ENCODE results near the gene OR10G3.
"Not testable (repeated sequence)": the region's sequence is repeated elsewhere in the genome, so short reads cannot be mapped to it uniquely, and the experiment has no call there.

OR10G3 gene, protein sequence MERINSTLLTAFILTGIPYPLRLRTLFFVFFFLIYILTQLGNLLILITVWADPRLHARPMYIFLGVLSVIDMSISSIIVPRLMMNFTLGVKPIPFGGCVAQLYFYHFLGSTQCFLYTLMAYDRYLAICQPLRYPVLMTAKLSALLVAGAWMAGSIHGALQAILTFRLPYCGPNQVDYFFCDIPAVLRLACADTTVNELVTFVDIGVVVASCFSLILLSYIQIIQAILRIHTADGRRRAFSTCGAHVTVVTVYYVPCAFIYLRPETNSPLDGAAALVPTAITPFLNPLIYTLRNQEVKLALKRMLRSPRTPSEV

DNA sequence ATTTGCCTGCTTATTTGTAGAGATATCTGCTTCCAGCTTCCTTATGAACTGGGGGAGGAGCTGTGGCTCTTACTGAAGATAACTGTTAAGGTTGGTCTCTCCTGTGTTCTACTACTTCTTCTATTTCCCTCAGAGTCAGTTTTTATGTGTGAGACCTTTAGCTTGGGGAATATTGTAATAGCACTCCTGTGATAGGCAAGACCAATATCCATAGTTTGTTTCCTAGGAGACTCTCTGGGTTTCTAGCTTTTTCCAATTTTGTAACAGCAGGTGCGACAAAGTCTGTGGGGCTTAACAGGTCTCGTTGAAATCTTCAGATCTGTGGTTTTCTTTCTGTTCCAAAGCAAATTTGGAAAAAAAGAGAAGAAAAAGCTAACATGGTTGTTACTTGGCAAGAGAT, at the start of gene OR10G3:
OR10G3 (minus strand) TSS at position 101 of the 400 bp plus-strand sequence. CDS start 9,332 bp downstream, outside the sequence.
- H3K9me3 ChIP-seq (ENCODE audit: control insufficient read depth, low read length), result no peaks in the 10 kb centered on the region
- H3K9ac ChIP-seq (ENCODE audit: low read length), result no peak within 1 kb of the TSS
- no peak within 1 kb of the TSS for H3K4me3 ChIP-seq (ENCODE audit: low read length)
- H3K36me3 ChIP-seq (ENCODE audit: control insufficient read depth, insufficient read depth, low read length), result no peaks in the 10 kb centered on the region
- no peaks in the 10 kb centered on the region for H3K27me3 ChIP-seq (ENCODE audit: control insufficient read depth, insufficient read depth, low read length)
- H3K4me1 ChIP-seq (ENCODE audit: control insufficient read depth, insufficient read depth, low read length), result no peaks in the 10 kb centered on the region

DNA sequence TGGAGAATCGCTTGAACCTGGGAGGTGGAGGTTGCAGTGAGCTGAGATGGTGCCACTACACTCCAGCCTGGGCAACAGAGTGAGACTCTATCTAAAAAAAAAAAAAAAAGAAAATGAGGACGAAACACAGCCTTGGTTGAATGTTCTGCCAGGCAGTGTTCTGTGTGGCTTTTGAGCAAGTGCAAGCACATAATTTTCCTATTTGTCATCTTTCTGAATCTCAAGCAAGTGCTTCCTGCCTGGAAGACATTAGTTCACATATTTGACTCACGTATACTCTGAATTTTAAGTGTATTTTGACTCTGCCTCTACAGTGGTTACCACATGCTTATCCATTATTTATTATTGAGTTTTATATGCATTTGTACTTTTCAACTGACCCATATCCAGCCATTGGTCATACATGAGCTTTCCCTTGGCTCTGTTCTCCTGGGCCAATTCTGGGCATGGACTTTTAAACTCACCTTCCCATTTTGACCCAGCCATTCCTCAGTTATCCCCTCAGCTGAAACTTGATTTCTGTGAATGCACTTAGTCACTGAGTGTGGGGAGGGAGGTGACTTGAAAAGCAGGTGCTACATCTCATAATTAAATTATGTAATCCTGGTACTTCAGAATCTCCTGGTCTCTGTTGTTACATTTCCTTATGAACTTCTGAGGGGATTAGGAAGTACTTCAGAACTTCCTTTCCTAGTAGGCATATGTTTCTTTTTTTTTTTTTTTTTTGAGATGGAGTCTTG, 46.8 kb upstream of the OR10G3 start:
- no peaks in the 10 kb centered on the region for H3K36me3 ChIP-seq (ENCODE audit: control insufficient read depth, insufficient read depth, low read length)
- H3K4me3 ChIP-seq (ENCODE audit: low read length), result no peak overlapping the region
- no peak overlapping the region for H3K9ac ChIP-seq (ENCODE audit: low read length)
- no peaks in the 10 kb centered on the region for H3K4me1 ChIP-seq (ENCODE audit: control insufficient read depth, insufficient read depth, low read length)
- no peaks in the 10 kb centered on the region for H3K9me3 ChIP-seq (ENCODE audit: control insufficient read depth, low read length)
- no peaks in the 10 kb centered on the region for H3K27me3 ChIP-seq (ENCODE audit: control insufficient read depth, insufficient read depth, low read length)

DNA sequence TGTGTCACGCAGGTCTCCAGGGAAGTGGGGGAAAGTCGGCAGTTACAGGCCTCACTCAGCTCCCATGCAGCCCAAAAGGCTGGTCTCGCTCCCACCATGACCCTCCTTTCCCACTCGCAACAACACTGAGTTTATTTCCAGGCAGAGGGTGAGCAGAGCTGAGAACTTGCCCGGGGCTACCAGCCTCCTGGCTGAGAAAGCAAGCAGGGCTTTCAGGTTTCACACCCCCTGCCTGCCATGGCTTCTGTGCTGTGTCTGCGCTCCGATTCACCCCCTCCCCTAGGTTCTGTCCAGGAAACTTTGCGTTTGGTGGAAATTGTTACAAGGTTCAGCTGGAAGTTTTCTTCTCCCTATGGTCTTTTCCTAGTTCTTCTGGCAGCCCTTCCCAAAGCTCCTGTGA, 37.7 kb upstream of the OR10G3 start:
- no peaks in the 10 kb centered on the region for H3K36me3 ChIP-seq (ENCODE audit: control insufficient read depth, insufficient read depth, low read length)

DNA sequence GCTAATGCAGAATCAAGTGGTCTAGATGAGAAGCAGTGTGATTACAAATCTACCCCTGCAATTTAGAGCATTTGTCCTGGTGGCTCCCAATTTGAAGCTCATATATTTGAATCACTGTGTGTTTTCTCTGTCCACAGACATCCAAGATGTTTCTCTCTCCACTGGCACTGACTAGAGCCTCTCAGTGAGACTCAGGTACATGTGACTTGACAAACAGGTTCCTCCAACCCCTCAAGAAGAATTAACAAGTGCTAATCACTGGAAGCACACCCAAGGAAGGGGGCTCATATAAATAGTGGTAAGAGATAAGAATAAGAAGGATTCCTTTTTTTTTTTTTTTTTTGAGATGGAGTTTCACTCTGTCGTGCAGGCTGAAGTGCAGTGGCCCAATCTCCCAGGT, 34.4 kb upstream of the OR10G3 start:
- Histone ChIP-seq H3K36me3 (ENCODE audit: control insufficient read depth, insufficient read depth, low read length) (no peaks in the 10 kb centered on the region), H3K27me3 (ENCODE audit: control insufficient read depth, insufficient read depth, low read length) (no peaks in the 10 kb centered on the region), H3K9ac (ENCODE audit: low read length) (no peak overlapping the region), H3K4me1 (ENCODE audit: control insufficient read depth, insufficient read depth, low read length) (no peaks in the 10 kb centered on the region), H3K9me3 (ENCODE audit: control insufficient read depth, low read length) (no peaks in the 10 kb centered on the region), H3K4me3 (ENCODE audit: low read length) (no peak overlapping the region)

More for the DNA sequence above, 37.7 kb upstream of the OR10G3 start:
- Histone ChIP-seq H3K9ac (ENCODE audit: low read length) (no peak overlapping the region), H3K9me3 (ENCODE audit: control insufficient read depth, low read length) (no peaks in the 10 kb centered on the region), H3K4me1 (ENCODE audit: control insufficient read depth, insufficient read depth, low read length) (no peaks in the 10 kb centered on the region), H3K4me3 (ENCODE audit: low read length) (no peak overlapping the region), H3K27me3 (ENCODE audit: control insufficient read depth, insufficient read depth, low read length) (no peaks in the 10 kb centered on the region)

DNA sequence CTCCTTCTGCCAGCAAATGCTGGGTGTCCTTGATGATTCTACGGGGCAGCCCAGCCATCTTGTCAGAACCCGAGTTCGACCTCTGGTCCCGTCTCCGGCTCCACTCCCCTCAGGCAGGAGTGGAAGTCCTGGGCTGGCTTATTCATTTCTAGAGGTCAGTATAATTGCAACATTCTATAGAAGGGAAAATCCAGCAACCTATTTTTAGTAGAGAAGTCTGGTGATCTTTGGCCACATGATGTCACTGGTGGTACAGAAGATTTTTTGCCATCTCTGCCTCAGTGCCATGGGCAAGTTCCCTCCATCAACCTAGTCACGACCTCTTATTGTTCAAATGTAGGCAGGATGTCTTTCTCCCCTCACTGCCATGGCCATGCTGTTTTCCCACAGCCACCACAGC, 32.4 kb upstream of the OR10G3 start:
- Histone ChIP-seq H3K9ac (ENCODE audit: low read length) (no peak overlapping the region), H3K36me3 (ENCODE audit: control insufficient read depth, insufficient read depth, low read length) (no peaks in the 10 kb centered on the region), H3K27me3 (ENCODE audit: control insufficient read depth, insufficient read depth, low read length) (no peaks in the 10 kb centered on the region), H3K9me3 (ENCODE audit: control insufficient read depth, low read length) (no peaks in the 10 kb centered on the region), H3K4me3 (ENCODE audit: low read length) (no peak overlapping the region), H3K4me1 (ENCODE audit: control insufficient read depth, insufficient read depth, low read length) (no peaks in the 10 kb centered on the region)

DNA sequence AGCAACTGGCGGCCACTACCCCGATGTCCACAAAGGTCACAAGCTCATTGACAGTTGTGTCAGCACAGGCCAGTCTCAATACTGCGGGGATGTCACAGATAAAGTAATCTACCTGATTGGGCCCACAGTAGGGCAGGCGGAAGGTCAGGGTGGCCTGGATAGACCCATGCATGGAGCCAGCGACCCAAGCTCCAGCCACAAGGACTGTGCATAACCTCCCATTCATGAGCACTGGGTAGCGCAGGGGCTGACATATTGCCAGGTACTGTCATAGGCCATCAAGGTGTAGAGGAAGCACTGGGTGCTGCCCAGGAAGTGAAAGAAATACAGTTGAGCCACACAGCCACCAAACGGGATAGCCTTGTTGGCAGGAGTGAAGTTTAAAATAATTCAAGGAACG, 22.3 kb upstream of the OR10G3 start:
- H3K9me3 ChIP-seq (ENCODE audit: control insufficient read depth, low read length); H3K4me3 ChIP-seq (ENCODE audit: low read length); H3K9ac ChIP-seq (ENCODE audit: low read length); H3K4me1 ChIP-seq (ENCODE audit: control insufficient read depth, insufficient read depth, low read length); H3K36me3 ChIP-seq (ENCODE audit: control insufficient read depth, insufficient read depth, low read length); H3K27me3 ChIP-seq (ENCODE audit: control insufficient read depth, insufficient read depth, low read length): not testable (repeated sequence)

DNA sequence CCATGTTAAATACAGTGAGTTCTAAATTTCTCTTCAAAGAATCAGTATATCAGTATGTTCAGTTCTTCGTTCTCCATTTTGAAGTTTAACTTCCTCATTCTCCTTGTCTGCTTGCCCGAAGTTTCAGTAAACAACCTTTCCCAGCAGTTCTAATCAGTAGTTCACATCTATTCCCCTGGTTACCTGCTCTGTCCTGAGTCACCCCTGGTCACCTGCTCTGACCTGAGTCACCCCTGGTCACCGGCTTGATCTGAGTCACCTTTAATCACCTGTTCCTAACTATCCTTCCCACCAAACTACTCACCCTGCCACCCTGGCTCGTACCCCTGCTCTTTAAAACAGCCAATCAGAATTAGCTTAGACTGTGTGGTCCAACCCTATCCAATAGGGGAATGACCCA, 9.4 kb upstream of the OR10G3 start:
- Histone ChIP-seq H3K36me3 (ENCODE audit: control insufficient read depth, insufficient read depth, low read length) (no peaks in the 10 kb centered on the region), H3K9ac (ENCODE audit: low read length) (no peak overlapping the region), H3K9me3 (ENCODE audit: control insufficient read depth, low read length) (no peaks in the 10 kb centered on the region), H3K4me1 (ENCODE audit: control insufficient read depth, insufficient read depth, low read length) (no peaks in the 10 kb centered on the region), H3K4me3 (ENCODE audit: low read length) (no peak overlapping the region), H3K27me3 (ENCODE audit: control insufficient read depth, insufficient read depth, low read length) (no peaks in the 10 kb centered on the region)

DNA sequence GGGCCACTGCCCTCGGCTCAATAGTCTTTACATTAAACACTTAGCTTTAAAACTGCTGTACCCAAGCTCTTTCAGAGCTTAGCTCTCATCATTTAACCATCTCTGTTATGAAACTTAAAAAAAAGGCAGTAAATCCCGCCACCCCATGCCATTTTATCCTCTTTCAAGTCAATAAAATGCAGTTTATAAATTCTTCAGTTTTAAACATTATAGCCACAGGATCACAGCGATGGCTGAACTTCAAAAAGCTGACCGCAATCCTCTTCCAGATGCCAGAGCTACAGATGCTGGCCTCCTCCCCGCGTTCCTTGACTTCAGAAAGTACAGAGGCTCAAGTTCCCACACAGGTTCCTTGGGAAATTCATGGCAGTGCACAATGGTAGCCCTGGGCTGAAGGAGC, 4.2 kb downstream of the OR10G3 start:
- no peaks in the 10 kb centered on the region for H3K9me3 ChIP-seq (ENCODE audit: control insufficient read depth, low read length)
- H3K36me3 ChIP-seq (ENCODE audit: control insufficient read depth, insufficient read depth, low read length), result no peaks in the 10 kb centered on the region
- H3K27me3 ChIP-seq (ENCODE audit: control insufficient read depth, insufficient read depth, low read length), result no peaks in the 10 kb centered on the region
- no peaks in the 10 kb centered on the region for H3K4me1 ChIP-seq (ENCODE audit: control insufficient read depth, insufficient read depth, low read length)
- no peak overlapping the region for H3K9ac ChIP-seq (ENCODE audit: low read length)
- no peak overlapping the region for H3K4me3 ChIP-seq (ENCODE audit: low read length)

DNA sequence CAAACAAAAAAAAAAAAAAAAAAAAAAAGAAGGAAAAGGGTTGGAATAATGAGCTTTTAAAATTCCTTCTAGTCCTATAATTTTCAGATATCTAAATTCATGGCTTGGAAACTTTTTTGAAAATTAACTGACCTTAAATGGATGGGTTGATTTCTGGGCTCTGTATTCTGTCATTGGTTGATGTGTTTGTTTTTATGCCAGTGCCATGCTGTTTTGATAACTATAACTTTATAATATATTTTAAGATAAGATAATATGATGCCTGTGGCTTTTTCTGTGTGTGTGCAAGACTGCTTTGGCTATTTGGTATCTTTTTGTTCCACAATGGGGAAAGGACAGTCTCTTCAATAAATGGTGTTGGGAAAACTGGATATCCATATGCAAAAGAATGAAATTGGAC, 7.3 kb downstream of the OR10G3 start:
- no peaks in the 10 kb centered on the region for H3K9me3 ChIP-seq (ENCODE audit: control insufficient read depth, low read length)
- no peak overlapping the region for H3K9ac ChIP-seq (ENCODE audit: low read length)
- no peaks in the 10 kb centered on the region for H3K27me3 ChIP-seq (ENCODE audit: control insufficient read depth, insufficient read depth, low read length)
- H3K4me3 ChIP-seq (ENCODE audit: low read length), result no peak overlapping the region
- no peaks in the 10 kb centered on the region for H3K4me1 ChIP-seq (ENCODE audit: control insufficient read depth, insufficient read depth, low read length)
- no peaks in the 10 kb centered on the region for H3K36me3 ChIP-seq (ENCODE audit: control insufficient read depth, insufficient read depth, low read length)

DNA sequence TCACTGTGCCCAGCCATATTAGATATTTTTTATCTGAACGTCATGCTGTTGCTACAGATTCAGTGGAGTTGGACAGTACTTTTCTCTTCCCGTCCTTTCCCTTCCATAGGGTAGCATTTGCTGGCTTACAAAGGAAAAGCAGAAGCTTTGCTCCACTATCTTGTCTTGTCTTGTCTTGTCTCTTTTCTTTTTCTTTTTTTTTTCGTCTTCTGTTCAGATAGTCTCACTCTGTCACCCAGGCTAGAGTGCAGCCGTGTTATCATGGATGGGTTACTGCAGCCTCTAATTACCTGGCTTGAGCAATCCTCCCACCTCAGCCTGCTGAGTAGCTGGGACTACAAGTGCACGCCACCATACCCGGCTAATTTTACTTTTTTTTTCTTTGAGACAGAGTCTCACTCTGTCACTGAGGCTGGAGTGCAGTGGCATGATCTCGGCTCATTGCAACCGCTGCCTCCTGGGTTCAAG, 21.1 kb downstream of the OR10G3 start:
- Histone ChIP-seq H3K9ac (ENCODE audit: low read length) (no peak overlapping the region), H3K9me3 (ENCODE audit: control insufficient read depth, low read length) (no peaks in the 10 kb centered on the region), H3K27me3 (ENCODE audit: control insufficient read depth, insufficient read depth, low read length) (no peaks in the 10 kb centered on the region), H3K4me1 (ENCODE audit: control insufficient read depth, insufficient read depth, low read length) (peaks cover 7% of the 10 kb centered on the region), H3K4me3 (ENCODE audit: low read length) (no peak overlapping the region), H3K36me3 (ENCODE audit: control insufficient read depth, insufficient read depth, low read length) (no peaks in the 10 kb centered on the region)

DNA sequence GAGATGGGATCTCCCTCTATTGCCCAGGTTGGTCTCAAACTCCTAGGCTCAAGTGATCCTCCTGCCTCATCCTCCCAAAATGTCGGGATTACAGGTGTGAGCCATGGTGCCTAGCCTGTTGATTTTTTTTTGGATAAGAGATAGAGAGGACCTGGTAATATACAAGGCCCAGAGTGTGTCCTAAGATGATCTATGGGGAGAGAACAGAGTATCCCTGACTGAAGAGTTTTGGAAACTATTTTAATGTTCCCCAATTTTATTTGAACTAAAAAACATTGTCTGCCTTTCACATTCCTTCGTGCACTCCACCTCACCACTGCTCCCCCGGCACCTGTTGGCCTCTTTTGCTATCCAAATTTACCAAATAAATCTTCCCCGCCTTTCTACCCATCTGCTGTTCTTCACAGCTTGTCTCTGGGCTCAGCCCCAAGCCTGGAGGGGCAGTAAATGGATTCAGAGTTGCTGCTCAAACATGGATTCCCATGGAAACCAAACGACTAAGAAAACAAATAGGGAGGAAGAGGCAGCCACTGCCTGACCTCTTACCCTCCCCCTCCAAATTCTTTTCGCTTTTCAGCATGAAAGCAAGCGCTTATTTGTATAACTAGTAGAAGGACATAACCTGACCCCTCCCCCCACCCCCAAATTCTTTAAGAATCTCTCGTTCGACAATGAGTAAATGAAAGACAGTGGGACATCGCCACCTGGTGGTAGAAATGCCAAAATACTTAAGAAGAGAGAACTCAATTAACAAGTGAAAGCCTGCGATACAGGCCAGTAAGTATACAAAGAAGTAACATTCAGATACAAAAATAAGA, 22.6 kb downstream of the OR10G3 start:
- H3K9me3 ChIP-seq (ENCODE audit: control insufficient read depth, low read length), result no peaks in the 10 kb centered on the region
- H3K9ac ChIP-seq (ENCODE audit: low read length), result peak overlapping the region; percentile 33
- H3K4me3 ChIP-seq (ENCODE audit: low read length), result no peak overlapping the region
- no peaks in the 10 kb centered on the region for H3K36me3 ChIP-seq (ENCODE audit: control insufficient read depth, insufficient read depth, low read length)
- peaks cover 7% of the 10 kb centered on the region for H3K4me1 ChIP-seq (ENCODE audit: control insufficient read depth, insufficient read depth, low read length)
- H3K27me3 ChIP-seq (ENCODE audit: control insufficient read depth, insufficient read depth, low read length), result no peaks in the 10 kb centered on the region

Data from mucosa of stomach (tissue), 1 donor.